ENCODE data around the gene PLA2G2C.

DNA sequence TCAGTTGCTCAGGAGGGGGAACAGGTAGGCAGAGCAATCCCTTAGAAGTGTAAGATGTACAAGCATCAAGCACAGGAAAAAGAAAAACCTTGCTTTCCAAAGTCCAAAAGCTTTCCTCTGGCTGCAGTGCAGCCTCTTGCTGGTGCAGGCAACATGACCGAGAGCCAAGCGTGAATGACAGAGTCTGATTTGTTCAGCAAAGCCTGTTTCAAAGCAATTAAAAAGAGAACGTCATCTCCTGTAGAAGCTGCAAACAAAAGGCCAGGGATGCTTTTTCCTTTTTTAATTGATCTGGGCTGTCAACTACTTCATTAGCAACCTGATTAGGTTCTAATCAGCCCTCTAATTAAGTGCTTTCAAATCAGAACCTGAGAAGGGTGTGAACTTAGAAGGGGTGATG is 38.2 kb upstream of the PLA2G2C start:
- TF ChIP-seq POLR2A (IDR thresholded peaks at IDR 0.05; ENCODE audit: low read length) (no peak), GATA1 (IDR thresholded peaks at IDR 0.05; ENCODE audit: low read depth, low read length) (no peak)
